ELF-1 (cell line): ENCODE data around the gene ELN.
A peak's percentile ranks its signal among the peaks of the same experiment; 100 is the strongest.

ENCODE experiments used
- DNase-seq: peaks from one replicate; pipeline ENCODE4 v3.0.0-alpha.2; 2016; ENCODE audit warnings: low read depth, low spot score

ELN gene

DNA sequence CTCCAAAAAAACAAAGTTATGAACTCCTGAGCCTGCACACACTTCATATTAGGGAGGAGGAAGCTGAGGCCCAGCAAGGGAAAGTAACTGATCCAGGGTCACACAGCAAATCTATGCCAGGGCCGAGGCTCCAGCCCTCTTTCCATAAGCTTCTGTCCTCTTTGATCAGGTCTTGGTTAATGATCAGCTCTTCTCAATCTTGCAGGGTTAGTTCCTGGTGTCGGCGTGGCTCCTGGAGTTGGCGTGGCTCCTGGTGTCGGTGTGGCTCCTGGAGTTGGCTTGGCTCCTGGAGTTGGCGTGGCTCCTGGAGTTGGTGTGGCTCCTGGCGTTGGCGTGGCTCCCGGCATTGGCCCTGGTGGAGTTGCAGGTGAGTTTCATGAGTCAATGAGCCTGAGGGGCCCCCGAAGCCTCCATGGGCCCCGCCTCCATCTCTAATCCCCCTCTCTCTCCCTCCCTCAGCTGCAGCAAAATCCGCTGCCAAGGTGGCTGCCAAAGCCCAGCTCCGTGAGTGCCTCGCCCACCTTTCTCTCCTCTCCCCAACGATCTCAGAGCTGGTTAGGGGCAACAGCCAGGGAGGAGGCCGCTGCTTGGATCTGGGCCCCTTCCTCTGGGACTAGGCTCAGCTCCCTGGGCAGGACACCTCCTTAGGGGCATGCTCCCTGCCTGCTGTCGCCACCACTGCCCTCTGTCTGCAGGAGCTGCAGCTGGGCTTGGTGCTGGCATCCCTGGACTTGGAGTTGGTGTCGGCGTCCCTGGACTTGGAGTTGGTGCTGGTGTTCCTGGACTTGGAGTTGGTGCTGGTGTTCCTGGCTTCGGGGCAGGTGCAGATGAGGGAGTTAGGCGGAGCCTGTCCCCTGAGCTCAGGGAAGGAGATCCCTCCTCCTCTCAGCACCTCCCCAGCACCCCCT is 32.0 kb downstream of the ELN start:
- no peak for DNase-seq

DNA sequence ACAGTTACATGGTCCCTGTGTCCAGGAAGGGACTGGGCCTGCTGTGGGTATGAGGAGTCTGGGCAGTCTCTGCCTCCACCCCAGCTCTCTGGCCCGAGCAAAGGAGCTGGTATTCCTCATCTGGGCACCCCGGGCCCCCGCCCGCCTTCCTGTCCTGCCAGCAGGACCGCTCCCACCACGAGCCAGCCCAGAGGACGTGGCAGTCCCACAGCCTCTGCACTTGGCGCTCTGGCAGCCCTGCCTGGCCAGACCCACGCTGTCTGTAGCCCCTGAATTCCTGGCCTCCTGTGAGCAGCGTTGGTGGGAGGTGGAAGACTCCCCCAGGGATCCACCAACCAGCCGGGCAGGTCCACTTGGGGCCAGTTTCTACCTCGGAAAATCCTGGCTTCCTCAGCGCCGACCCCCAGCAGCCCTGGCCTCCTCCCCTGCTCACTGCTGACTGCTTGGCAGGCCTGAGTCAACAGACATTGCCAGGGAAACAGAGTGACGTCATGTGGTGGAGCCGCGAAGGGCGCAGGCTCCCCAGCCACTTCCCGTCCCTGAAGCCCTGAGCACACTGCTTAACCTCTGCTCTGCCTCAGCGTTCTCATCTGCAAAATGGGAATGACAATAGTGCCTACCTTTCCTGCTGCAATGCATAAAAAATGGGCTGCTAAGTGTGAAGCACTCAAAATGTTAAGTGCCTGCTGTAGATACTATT is 34.0 kb downstream of the ELN start:
- peak; percentile 84 for DNase-seq

DNA sequence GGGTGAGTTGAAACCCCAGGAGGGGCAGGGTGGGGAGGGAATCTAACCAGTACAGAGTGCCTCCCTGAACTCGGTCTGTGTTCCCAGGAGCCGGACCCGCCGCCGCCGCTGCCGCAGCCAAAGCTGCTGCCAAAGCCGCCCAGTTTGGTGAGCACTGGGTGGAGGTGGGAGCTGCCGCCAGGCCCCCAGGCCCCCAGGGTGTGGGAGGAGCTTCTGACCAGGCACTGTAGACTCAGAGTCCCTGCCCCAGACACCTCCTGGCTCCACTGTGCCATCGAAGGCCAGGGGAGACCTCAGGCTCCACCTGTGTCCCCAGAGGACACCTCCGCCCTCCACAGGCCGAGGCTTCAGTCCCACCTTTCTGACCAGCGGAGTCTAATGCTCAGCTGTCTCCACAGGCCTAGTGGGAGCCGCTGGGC is 35.3 kb downstream of the ELN start:
- peak; percentile 52 for DNase-seq

DNA sequence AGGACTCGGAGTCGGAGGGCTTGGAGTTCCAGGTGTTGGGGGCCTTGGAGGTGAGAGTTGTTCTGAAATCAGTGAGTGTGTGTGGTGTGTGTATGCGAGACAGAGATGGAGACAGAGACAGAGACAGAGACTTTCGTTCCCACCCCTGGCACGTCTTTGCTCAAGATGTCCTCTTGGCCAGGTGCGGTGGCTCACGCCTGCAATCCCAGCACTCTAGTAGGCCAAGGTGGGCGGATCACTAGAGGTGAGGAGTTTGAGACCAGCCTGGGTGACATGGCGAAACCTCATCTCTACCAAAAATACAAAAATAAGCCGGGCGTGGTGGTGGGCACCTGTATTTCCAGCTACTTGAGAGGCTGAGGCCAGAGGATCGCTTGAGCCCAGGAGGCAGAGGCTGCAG is 35.7 kb downstream of the ELN start:
- DNase-seq: no peak

DNA sequence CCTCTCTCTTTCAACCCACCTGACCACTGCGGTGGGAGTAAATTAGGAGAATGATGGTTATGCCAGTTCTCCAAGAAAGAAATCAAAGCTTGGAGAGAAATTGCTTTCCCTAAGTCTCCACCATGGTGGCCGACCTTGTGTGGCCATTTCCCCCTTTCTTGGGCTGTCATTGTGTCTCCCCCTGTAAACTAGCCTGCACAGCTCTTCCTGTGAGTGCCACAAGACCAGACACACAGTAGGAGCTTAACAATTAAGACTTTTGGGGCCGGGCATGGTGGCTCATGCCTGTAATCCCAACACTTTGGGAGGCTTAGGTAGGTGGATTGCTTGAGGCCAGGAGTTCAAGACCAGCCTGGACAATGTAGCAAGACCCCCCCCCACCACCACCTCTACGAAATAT is 36.7 kb downstream of the ELN start:
- DNase-seq: no peak

DNA sequence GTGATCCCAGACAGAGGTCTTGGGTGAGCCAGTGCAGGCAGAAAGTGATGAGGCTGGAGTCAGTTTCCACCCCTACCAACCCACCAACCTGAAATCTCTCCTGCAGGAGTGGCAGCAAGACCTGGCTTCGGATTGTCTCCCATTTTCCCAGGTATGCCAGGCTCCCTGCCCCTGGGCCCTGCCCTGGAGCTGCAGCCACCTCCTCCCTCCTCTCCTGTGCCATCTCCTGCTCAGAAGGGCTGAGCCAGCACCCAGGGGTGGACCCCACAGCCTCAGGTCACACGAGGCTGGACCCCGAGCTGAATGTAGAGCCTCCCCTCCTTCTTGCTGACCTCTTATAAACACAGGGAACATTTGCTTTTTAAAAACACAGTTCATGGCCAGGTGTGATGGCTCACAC is 38.7 kb downstream of the ELN start:
- no peak for DNase-seq

DNA sequence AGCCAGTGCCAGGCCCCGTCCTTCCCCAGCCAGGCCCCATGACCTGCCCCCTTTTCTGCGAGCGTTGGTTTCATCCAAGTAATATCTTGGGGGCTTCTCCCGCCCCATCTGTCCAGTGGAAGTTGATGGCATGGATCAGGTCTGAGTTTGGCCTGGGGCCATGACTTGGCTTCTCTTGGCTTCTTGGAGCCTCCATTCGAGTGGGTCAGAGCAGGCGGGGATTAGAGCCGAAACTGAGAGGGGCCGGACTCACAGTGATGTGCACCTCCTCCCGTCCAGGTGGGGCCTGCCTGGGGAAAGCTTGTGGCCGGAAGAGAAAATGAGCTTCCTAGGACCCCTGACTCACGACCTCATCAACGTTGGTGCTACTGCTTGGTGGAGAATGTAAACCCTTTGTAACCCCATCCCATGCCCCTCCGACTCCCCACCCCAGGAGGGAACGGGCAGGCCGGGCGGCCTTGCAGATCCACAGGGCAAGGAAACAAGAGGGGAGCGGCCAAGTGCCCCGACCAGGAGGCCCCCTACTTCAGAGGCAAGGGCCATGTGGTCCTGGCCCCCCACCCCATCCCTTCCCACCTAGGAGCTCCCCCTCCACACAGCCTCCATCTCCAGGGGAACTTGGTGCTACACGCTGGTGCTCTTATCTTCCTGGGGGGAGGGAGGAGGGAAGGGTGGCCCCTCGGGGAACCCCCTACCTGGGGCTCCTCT is 40.6 kb downstream of the ELN start:
- DNase-seq: no peak

DNA sequence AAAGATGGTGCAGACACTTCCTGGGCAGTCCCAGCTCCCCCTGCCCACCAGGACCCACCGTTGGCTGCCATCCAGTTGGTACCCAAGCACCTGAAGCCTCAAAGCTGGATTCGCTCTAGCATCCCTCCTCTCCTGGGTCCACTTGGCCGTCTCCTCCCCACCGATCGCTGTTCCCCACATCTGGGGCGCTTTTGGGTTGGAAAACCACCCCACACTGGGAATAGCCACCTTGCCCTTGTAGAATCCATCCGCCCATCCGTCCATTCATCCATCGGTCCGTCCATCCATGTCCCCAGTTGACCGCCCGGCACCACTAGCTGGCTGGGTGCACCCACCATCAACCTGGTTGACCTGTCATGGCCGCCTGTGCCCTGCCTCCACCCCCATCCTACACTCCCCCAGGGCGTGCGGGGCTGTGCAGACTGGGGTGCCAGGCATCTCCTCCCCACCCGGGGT is 41.1 kb downstream of the ELN start:
- no peak for DNase-seq

DNA sequence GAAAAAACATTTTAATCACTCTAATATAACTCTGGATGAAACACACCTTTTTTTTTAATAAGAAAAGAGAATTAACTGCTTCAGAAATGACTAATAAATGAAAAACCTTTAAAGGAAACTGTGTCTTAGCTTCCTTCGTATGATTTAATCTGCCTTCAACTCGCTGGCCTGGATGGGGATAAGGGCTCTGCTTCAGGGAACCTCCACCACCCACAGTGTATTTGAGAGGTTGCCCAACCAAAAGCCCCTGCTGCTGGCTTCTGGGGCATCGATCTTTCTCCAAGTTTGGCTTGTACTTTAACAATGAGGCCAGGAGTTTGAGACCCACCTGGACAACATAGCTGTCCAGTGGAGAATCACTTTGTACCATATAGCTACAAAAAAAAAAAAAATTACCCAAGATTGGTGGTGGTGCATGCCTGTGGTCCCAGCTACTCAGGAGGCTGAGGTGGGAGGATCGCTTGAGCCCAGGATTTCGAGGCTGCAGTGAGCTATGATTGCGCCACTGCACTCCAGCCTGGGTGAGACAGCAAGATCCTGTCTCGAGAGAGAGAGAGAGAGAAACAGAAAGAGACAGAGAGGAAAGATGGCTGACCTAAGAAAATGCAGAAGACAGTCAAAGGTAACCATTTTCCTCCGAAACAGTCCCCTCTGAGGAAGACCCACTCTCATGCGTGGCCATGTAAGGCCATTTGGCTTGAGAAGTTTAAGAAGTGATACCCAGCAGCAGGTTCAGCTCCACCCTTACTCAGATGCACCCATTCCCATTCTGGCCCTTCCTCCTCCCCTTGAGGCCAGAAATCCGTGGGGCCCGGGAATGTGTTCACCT is 42.0 kb downstream of the ELN start:
- DNase-seq: no peak

DNA sequence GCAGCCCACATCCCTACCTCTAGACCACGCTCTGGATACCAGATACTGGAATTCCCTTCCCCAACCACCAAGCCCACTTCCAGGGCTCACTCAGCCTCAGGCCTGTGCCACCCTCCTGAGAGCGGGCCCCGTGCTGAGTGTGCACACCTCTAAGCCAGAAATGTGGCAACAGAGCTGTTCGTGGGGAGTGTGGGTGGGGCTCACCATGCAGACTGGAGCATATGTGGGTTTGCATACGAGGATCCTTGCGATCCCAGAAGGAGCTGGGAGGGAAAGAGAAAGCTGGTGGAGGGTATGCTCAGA is 42.6 kb downstream of the ELN start:
- no peak for DNase-seq

DNA sequence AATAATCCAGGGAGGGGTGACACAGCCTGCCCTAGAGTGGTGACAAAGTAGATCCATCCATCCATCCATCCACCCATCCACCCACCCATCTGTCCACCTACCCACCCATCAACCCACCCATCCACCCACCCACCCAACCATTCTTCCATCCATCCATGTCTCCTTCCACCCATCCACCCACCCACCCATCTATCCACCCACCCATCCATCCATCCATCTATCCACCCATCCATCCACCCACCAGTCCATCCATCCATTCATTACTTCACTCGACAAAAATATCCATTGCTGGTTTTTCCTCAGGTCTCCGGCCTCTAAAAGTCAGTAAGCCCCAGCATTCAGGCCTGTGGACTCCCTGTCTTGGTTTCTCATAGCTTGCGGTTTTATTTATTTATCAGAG is 43.1 kb downstream of the ELN start:
- no peak for DNase-seq

DNA sequence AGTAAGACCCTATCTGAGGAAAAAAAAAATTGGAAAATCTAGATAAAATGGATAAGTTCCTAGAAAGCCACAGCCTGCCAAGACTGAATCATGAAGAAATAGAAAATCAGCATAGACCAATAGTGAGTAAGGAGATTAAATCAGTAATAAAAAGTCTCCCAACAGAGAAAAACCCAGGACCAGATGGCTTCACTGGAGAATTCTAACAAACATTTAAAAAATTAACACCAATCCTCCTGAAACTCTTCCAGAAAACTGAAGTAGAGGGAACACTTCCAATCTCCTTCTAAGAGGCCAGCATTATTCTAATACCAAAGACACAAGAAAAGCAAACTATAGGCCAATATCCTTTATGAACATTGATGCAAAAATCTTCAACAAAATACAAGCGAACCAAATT is 46.8 kb downstream of the ELN start:
- DNase-seq: no peak

DNA sequence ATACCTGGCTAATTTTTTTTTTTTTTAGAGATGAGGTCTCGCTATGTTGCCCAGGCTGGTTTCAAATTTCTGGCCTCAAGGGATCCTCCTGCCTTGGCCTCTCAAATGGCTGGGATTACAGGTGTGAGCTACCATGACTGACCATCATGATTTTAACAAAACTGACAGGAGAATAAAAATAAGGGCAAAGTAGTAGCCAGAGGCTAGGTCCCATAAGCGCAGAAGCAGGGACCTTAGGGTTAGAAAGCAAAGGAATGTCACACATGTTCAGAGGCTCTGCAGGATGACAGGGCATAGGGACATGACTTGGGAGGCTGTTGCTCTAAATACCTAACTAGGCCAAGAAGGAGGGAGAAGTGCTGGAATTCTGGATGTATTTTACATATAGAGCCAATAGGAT is 50.5 kb downstream of the ELN start:
- no peak for DNase-seq

DNA sequence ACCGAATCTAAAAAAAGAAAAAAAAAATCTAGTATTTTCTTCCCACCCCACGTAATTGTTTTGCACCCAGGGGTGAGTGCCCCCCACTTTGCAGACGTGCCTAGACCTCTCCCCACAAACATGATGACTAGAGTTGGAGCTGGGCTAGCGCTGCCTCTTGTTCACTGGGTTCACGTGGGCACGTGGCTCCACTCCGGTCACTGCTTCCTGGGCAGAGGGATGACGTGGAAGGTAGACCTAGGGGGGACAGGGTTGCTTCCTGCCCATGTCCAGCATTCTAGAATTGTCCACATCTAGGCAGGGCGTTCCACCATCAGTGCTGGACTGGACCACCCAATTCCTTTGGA is 54.8 kb downstream of the ELN start:
- no peak for DNase-seq

DNA sequence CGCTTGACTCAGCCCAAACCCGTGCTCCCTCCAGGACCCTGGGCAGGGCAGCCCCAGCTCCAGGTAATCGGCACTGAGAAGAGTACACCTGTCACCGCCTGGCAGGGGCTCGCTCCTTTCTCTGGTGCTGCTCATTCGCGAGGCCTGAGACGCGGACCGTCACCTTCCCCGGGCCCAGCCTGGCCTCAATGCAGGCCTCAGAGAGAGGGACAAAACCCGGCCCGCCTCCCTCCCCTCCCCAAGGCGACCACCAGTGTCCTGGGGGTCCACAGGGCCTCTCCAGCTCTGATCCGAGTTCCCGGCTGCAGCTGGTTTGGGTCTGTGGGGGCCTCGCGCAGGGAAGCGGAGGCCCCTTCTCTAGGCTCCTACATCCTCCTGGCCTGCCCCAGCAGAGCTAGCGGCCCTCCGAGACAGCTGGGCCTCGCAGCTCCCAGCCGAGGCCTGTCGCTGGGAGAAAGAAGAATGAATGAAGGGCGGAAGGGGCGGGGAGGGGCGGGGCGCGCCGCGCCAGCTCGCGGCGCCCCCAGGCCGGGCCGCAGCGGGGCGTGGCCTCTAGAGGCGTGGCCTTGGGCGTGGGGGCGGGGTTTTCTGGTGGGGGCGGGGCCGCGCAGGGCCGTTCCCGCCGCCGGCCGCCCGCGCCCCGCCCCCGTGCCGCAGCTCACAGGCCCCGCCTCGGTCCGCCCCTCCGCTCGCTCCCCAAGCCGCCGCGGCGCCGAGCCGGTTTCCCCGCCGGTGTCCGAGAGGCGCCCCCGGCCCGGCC is 55.3 kb downstream of the ELN start, which contains the start of gene LIMK1:
LIMK1 (plus strand) TSS at position 688 of the 760 bp plus-strand sequence. CDS start 187 bp downstream, outside the sequence.
- peak; percentile 84 for DNase-seq

DNA sequence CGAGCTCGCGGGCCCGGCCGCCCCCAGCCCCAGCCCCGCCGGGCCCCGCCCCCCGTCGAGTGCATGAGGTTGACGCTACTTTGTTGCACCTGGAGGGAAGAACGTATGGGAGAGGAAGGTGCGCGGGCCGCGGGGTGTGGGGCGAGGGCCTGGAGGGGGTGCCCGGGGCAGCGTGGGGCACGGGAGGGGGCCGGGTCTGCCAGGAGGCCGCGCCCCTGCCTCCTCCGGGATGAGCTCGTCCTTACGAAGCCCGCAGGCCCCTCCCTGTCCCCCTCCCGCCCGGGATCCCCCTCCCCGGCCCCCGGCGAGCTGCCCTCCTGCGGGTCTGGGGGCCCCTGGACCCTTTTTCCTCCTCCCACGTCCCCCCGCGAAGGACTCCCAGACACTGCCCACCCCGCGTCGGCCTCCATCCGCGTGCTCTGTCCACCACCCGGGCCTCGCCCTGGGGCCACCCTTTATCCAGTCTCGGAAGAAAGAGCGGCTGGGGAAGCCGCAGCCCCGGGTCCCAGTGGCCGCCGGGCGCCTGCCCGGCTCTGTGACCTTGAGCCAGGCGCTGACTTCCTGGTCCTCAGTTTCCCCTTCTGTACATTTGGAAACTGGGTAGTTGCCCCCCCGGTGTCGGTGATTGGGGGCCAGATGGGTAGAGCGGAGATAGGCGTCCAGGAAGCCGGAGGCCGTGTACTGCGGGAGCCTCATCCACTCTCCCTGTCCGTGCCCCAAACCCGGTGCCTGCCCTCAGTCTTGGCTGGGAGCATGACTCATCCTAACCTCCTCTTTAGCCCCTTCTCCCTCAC is 56.2 kb downstream of the ELN start:
- peak; percentile 40 for DNase-seq

DNA sequence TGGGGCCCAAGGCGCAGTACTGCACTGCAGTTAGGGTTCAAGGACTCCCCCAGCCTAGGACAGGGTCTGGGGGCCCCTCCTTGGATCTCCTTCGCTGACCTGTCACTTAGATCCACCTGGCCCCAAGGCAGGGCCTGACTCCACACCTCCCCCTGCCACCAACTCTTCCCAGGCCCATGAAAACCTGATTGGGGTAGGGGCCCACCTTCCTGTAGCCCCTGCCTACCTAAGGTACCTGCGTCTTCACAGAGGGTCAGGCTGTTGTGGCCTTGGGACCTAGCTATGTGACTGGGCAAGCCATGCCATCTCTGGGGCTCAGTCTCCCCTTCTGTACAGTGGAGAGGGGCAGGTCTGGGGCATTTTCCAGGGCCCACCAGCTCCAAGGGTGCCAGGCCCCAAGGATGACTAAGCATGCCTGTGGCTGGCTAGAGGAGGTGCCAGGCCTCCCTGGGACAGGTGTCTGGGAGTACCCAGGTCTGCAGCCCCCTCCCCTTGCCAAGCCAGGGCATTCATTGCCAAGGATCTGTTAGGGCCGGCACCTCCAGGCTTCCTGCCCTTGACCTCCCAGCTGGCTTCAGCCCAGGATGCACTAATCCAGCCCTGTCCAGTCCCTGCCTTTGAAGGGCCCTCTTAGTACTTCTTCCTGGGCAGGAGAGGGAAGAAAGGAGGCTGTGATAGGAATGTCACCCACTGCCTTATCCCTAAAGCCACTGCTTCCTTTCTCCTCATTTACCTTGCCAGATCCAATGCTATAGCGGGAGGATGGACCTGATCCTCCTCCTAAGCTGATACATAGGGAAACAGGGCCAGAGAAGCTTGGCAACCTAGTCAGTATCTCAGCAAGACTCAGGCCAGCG is 57.0 kb downstream of the ELN start:
- DNase-seq: no peak

DNA sequence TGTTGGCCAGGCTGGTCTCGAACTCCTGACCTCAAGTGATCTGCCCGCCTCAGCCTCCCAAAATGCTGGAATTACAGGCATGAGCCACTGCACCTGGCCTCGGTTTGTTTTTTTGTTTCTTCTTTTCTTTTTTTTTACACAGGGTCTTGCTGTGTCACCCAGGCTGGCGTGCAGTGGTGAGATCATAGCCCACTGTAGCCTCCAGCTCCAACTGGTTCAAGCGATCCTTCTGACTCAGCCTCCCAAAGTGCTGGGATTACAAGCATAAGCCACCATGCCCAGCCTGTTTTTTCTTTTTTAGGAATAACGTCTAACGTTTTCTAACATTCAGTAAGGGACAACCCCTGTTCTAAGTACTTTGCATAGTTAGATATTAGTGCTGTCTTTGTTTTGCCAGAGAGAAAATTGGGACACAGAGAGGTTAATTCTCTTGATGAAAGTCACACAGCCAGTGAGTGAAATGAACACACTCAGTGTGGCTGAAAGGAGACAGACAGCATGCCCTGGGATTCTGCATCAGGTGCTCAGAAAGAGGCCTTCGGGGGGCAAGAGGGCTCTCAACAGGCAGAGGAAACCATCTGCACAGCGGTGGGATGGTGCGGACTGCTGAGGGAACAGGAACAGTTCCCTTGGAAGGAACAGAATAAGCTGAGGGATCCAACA is 59.9 kb downstream of the ELN start:
- DNase-seq: no peak
